SU-DHL-6 (cell line): ENCODE measurements around the gene SLC25A12.

ENCODE experiments used
- H2AFZ ChIP-seq: fragments of 200-600 bp; sonication (generic); 2 replicates; pipeline ENCODE4 v1.6.1; 2014; ENCODE audit warnings: low read depth, mild to moderate bottlenecking, moderate library complexity, mixed read lengths, antibody characterized with exemption, low read length; ENCODE audit not compliant: severe bottlenecking
- H3F3A ChIP-seq: fragments of 200-600 bp; shearing (Covaris generic); 2 replicates; pipeline ENCODE4 v1.6.0; 2016; ENCODE audit warnings: antibody characterized with exemption, mild to moderate bottlenecking; ENCODE audit not compliant: insufficient read depth
- H3K27ac ChIP-seq: fragments of 200-600 bp; sonication (generic); 2 replicates; pipeline ENCODE4 v1.5.1; 2016; ENCODE audit warnings: low read depth, mild to moderate bottlenecking, low read length, moderate library complexity, mixed read lengths
- H3K27me3 ChIP-seq: fragments of 200-600 bp; sonication (generic), shearing (Covaris generic); 2 replicates; pipeline ENCODE4 v1.6.0; 2014; ENCODE audit warnings: mild to moderate bottlenecking, low read length
- H3K36me3 ChIP-seq: fragments of 200-600 bp; sonication (generic); 2 replicates; pipeline ENCODE4 v1.6.1; 2014; ENCODE audit warnings: mild to moderate bottlenecking, low read length, mixed read lengths
- H3K4me2 ChIP-seq: fragments of 300-600, 200-600 bp; shearing (Covaris generic), sonication (generic); 2 replicates; pipeline ENCODE4 v1.6.0; 2014; ENCODE audit warnings: low read length, low read depth, mild to moderate bottlenecking; ENCODE audit not compliant: poor library complexity, severe bottlenecking
- H3K4me3 ChIP-seq: fragments of 200-600 bp; sonication (generic); 2 replicates; pipeline ENCODE4 v1.5.1; 2014; ENCODE audit warnings: antibody characterized with exemption, low read length, mild to moderate bottlenecking, mixed read lengths; ENCODE audit not compliant: insufficient read depth, poor library complexity, severe bottlenecking
- H3K79me2 ChIP-seq: fragments of 200-600 bp; sonication (generic); 2 replicates; pipeline ENCODE4 v1.6.1; 2014; ENCODE audit warnings: mild to moderate bottlenecking, low read length, moderate library complexity; ENCODE audit not compliant: insufficient read depth
- H3K9ac ChIP-seq: fragments of 200-600 bp; sonication (generic); 2 replicates; pipeline ENCODE4 v1.7.0; 2014; ENCODE audit warnings: mild to moderate bottlenecking, low read length
- H3K9me2 ChIP-seq: fragments of 200-600 bp; sonication (generic); replicated peaks from 2 replicates; pipeline ENCODE4 v1.6.1; 2014; ENCODE audit warnings: low read length; ENCODE audit not compliant: insufficient read depth
- H3K9me3 ChIP-seq: fragments of 200-600 bp; sonication (generic); 2 replicates; pipeline ENCODE4 v1.6.1; 2014; ENCODE audit warnings: low read length, mixed read lengths; ENCODE audit not compliant: insufficient read depth
- H4K20me1 ChIP-seq: fragments of 200-600 bp; sonication (generic); 2 replicates; pipeline ENCODE4 v1.6.1; 2014; ENCODE audit warnings: low read depth, mild to moderate bottlenecking, antibody characterized with exemption, low read length, moderate library complexity, mixed read lengths
- EZH2phosphoT487 ChIP-seq: fragments of 200-600 bp; sonication (generic), shearing (Covaris generic); conservative IDR thresholded peaks from 2 replicates; pipeline ENCODE4 v1.6.1; 2018; ENCODE audit warnings: mild to moderate bottlenecking, antibody characterized with exemption, low read length, moderate library complexity, mixed read lengths
- TF ChIP-seq, protein P1 (sequence below): fragments of 200-600 bp; sonication (generic); IDR thresholded peaks from one replicate; pipeline ENCODE4 v1.5.1; 2017; ENCODE audit warnings: antibody characterized with exemption, mild to moderate bottlenecking, low read length, moderate library complexity; ENCODE audit not compliant: insufficient read depth, poor library complexity, severe bottlenecking

The SLC25A12 gene

DNA sequence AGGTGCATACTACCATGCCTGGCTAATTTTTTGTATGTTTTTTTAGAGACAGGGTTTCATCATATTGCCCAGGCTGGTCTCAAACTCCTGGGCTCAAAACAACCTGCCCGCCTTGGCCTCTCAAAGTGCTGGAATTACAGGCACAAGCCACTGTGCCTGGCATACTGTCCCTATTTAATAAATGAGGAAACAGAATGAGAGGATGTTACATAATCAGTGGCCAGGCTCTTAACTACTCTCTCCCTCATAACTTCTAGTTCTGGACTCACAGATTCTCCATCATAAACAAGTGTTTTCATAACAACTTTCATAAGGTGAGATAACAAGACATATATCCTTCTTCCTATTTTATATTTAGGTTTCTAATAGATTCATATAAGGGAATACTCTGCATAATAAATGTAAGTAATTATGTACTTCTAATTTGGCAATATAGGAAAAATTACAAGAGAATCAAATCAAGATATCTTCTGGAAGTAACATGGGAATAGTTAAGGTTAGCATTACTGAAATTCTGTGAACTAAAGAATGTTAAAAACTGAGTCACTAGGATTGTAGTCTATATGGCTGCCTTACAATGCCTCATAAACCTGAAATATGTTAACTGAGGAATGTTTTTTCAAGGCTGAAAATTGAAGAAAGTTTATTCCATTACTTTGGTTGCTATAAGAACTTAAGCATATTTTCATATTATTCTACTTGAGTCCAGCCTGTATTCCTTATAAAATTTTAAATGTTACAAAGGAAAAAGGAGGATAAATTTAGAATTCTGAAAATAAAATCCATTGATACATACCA is 71.3 kb downstream of the SLC25A12 start:
- H3K9me2 ChIP-seq = no peaks in the 10 kb centered on the region
- no peak overlapping the region for H3K27ac ChIP-seq
- no peak overlapping the region for H3K4me2 ChIP-seq
- peaks cover 12% of the 10 kb centered on the region for H3K36me3 ChIP-seq
- no peaks in the 10 kb centered on the region for H3K27me3 ChIP-seq
- no peak for TF ChIP-seq EZH2phosphoT487
- TF ChIP-seq, protein P1, sequence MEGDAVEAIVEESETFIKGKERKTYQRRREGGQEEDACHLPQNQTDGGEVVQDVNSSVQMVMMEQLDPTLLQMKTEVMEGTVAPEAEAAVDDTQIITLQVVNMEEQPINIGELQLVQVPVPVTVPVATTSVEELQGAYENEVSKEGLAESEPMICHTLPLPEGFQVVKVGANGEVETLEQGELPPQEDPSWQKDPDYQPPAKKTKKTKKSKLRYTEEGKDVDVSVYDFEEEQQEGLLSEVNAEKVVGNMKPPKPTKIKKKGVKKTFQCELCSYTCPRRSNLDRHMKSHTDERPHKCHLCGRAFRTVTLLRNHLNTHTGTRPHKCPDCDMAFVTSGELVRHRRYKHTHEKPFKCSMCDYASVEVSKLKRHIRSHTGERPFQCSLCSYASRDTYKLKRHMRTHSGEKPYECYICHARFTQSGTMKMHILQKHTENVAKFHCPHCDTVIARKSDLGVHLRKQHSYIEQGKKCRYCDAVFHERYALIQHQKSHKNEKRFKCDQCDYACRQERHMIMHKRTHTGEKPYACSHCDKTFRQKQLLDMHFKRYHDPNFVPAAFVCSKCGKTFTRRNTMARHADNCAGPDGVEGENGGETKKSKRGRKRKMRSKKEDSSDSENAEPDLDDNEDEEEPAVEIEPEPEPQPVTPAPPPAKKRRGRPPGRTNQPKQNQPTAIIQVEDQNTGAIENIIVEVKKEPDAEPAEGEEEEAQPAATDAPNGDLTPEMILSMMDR = no peak
- no peak overlapping the region for H2AFZ ChIP-seq
- no peak overlapping the region for H3K4me3 ChIP-seq
- no peaks in the 10 kb centered on the region for H4K20me1 ChIP-seq
- no peaks in the 10 kb centered on the region for H3K79me2 ChIP-seq
- H3K9me3 ChIP-seq = no peaks in the 10 kb centered on the region
- H3K9ac ChIP-seq = no peak overlapping the region
- no peaks in the 10 kb centered on the region for H3F3A ChIP-seq

DNA sequence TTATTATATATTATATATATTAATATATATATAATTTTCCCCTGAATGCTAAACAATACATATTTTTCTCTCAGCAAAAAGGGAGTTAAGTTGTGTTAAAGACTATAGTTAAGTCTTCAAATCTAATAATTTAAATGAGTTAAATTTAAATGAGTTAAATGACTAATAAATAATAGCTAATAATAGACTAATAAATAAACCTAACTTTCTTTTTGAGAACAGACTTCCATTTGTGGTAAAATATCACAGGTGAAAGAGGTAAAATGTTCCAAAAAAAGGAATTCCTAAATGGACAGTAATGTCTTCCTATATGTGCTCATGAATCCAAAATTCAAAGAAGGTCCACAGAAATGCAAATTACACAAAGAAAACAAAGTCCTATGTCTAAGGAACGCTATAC is 74.6 kb downstream of the SLC25A12 start:
- Histone ChIP-seq H4K20me1 (no peaks in the 10 kb centered on the region), H3K4me3 (no peak overlapping the region), H2AFZ (no peak overlapping the region), H3K9me2 (no peaks in the 10 kb centered on the region), H3K4me2 (no peak overlapping the region), H3K27me3 (no peaks in the 10 kb centered on the region), H3K27ac (no peak overlapping the region), H3K9me3 (no peaks in the 10 kb centered on the region), H3F3A (0 out of 2 replicates have a peak, but pooled peaks cover 4% of the 10 kb centered on the region), H3K9ac (no peak overlapping the region), H3K36me3 (peaks cover 8% of the 10 kb centered on the region; the same call in 1 of the 2 replicates), H3K79me2 (no peaks in the 10 kb centered on the region)
- TF ChIP-seq, protein P1 = no peak

DNA sequence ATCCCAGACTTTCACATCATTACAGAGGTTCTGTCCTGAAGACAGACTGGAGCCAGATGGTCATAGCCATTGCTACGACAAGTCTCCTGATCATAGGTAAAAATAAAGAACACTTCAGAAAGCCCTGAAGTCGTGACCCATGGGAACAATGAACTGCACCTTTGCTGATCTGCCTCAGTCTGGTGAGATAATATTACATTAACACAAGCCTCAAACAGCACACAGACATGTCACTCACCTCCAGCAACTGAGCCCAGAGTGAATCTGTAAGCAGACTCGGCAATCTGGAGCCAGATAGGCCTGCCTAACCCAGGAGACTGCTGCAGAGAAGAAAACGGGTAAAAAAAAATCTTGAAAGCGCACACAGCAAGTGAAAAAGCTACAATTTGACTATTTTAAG is 79.2 kb downstream of the SLC25A12 start:
- H3K9ac ChIP-seq = no peak overlapping the region
- H3K27ac ChIP-seq = no peak overlapping the region
- no peaks in the 10 kb centered on the region for H3K9me3 ChIP-seq
- no peak for TF ChIP-seq EZH2phosphoT487
- TF ChIP-seq, protein P1 = no peak
- H3K79me2 ChIP-seq = no peaks in the 10 kb centered on the region
- no peaks in the 10 kb centered on the region for H3K9me2 ChIP-seq
- H3K27me3 ChIP-seq = no peaks in the 10 kb centered on the region
- H2AFZ ChIP-seq = no peak overlapping the region
- H3K4me2 ChIP-seq = no peak overlapping the region
- no peak overlapping the region for H3K4me3 ChIP-seq
- peaks cover 4% of the 10 kb centered on the region; the same call in 1 of the 2 replicates for H3K36me3 ChIP-seq
- H3F3A ChIP-seq = peaks cover 9% of the 10 kb centered on the region; the same call in 1 of the 2 replicates
- no peaks in the 10 kb centered on the region for H4K20me1 ChIP-seq
